Stimulated activated CD8-positive, alpha-beta memory T cell treated with anti-CD3 and anti-CD28 coated beads, Interleukin-2, amount 100 ng/mL, for 48 hours (primary cell): ENCODE data around the gene FAM222B.
A peak's percentile ranks its signal among the peaks of the same experiment; 100 is the strongest.
"Not testable (repeated sequence)": the region's sequence is repeated elsewhere in the genome, so short reads cannot be mapped to it uniquely, and the experiment has no call there.

ENCODE experiments used
- DNase-seq, 2 donors: peaks; one replicate each; pipeline ENCODE4 v3.0.0-alpha.2; 2020; ENCODE audit warnings: low read depth in 2 of 2

The FAM222B gene

GRCh38 chr17:28747051-28747691 lies 95.4 kb downstream of the FAM222B start:
- DNase-seq: no peak

GRCh38 chr17:28746611-28747050 lies 96.0 kb downstream of the FAM222B start:
- no peak for DNase-seq

GRCh38 chr17:28745786-28746411 lies 96.7 kb downstream of the FAM222B start:
- no peak for DNase-seq

GRCh38 chr17:28744972-28745785 lies 97.4 kb downstream of the FAM222B start:
- no peak for DNase-seq

- DNase-seq: peak; percentile 63 to 66
These were observed 98.3 kb downstream of the FAM222B start for GRCh38 chr17:28744104-28744971.

- peak; percentile 73 to 86 for DNase-seq
These were observed 99.1 kb downstream of the FAM222B start, which contains the start of gene TRAF4 for GRCh38 chr17:28743243-28744103. Gene TRAF4 (plus strand): TSS chr17:28744011. CDS start chr17:28744113, 102 bp downstream.

- DNase-seq: no peak
These were observed 100.9 kb downstream of the FAM222B start for GRCh38 chr17:28741358-28742349.

- DNase-seq: no peak
These were observed 101.9 kb downstream of the FAM222B start for GRCh38 chr17:28740406-28741357.

- DNase-seq: no peak
These were observed 103.8 kb downstream of the FAM222B start for GRCh38 chr17:28738680-28739384.

- no peak for DNase-seq
These were observed 104.6 kb downstream of the FAM222B start for GRCh38 chr17:28737770-28738679.

GRCh38 chr17:28737316-28737715 lies 105.3 kb downstream of the FAM222B start:
- no peak for DNase-seq

GRCh38 chr17:28735913-28736769 lies 106.4 kb downstream of the FAM222B start:
- DNase-seq: not testable (repeated sequence)

- DNase-seq: no peak
These were observed 107.3 kb downstream of the FAM222B start for GRCh38 chr17:28735242-28735722.

GRCh38 chr17:28734712-28735241 lies 107.8 kb downstream of the FAM222B start:
- no peak for DNase-seq

GRCh38 chr17:28733346-28733745 lies 109.2 kb downstream of the FAM222B start:
- DNase-seq: no peak
